Stimulated activated CD8-positive, alpha-beta memory T cell treated with anti-CD3 and anti-CD28 coated beads, Interleukin-4, amount 100 ng/mL, for 4 hours (primary cell): ENCODE measurements around the gene THBS2.
"Not testable (repeated sequence)": the region's sequence is repeated elsewhere in the genome, so short reads cannot be mapped to it uniquely, and the experiment has no call there.

ENCODE experiments used
- DNase-seq, 2 donors: peaks; one replicate each; pipeline ENCODE4 v3.0.0-alpha.2; 2020; ENCODE audit warnings: low read depth in 2 of 2, low spot score in 1 of 2

Gene THBS2

GRCh38 chr6:169212436-169212835, 41.2 kb downstream of the THBS2 start:
- DNase-seq, result no peak

GRCh38 chr6:169211881-169212280, 41.8 kb downstream of the THBS2 start:
- no peak for DNase-seq

GRCh38 chr6:169210611-169211010, 43.0 kb downstream of the THBS2 start:
- no peak for DNase-seq

- no peak for DNase-seq
These were observed 45.6 kb downstream of the THBS2 start for GRCh38 chr6:169208011-169208410.

- DNase-seq, result no peak
These were observed 46.2 kb downstream of the THBS2 start for GRCh38 chr6:169207482-169207881.

GRCh38 chr6:169205176-169206160, 48.2 kb downstream of the THBS2 start:
- DNase-seq, result no peak

GRCh38 chr6:169204167-169204566, 49.5 kb downstream of the THBS2 start:
- no peak for DNase-seq

- no peak for DNase-seq
These were observed 51.7 kb downstream of the THBS2 start for GRCh38 chr6:169201985-169202384.

- no peak for DNase-seq
These were observed 52.6 kb downstream of the THBS2 start for GRCh38 chr6:169200893-169201514.

- no peak for DNase-seq
These were observed 53.9 kb downstream of the THBS2 start for GRCh38 chr6:169199625-169200335.

GRCh38 chr6:169198885-169199284, 54.8 kb downstream of the THBS2 start:
- DNase-seq, result no peak

- not testable (repeated sequence) for DNase-seq
These were observed 55.7 kb downstream of the THBS2 start for GRCh38 chr6:169197929-169198328.

GRCh38 chr6:169196279-169196678, 57.4 kb downstream of the THBS2 start:
- DNase-seq, result not testable (repeated sequence)

- no peak for DNase-seq
These were observed 58.9 kb downstream of the THBS2 start for GRCh38 chr6:169194737-169195136.

- DNase-seq, result no peak
These were observed 62.7 kb downstream of the THBS2 start for GRCh38 chr6:169190970-169191369.

GRCh38 chr6:169190144-169190584, 63.5 kb downstream of the THBS2 start:
- no peak for DNase-seq

- DNase-seq, result no peak
These were observed 64.0 kb downstream of the THBS2 start for GRCh38 chr6:169189686-169190085.

GRCh38 chr6:169189182-169189581, 64.5 kb downstream of the THBS2 start:
- DNase-seq, result no peak

GRCh38 chr6:169188475-169188874, 65.2 kb downstream of the THBS2 start:
- no peak for DNase-seq

GRCh38 chr6:169188051-169188470, 65.6 kb downstream of the THBS2 start:
- no peak for DNase-seq

GRCh38 chr6:169186496-169187169, 67.0 kb downstream of the THBS2 start:
- DNase-seq, result no peak
